Measurements from ENCODE around the gene CEACAM18. TPM values are rescaled to one million over a fixed set of nuclear protein-coding genes. Genes with fewer than 3 reads are reported as not detected.

Gene CEACAM18
- total and polyA plus RNA-seq, 10 of the 15 experiments (the other 5 are each of a cell fraction or from before 2014, with no cell fraction given): not detected

DNA sequence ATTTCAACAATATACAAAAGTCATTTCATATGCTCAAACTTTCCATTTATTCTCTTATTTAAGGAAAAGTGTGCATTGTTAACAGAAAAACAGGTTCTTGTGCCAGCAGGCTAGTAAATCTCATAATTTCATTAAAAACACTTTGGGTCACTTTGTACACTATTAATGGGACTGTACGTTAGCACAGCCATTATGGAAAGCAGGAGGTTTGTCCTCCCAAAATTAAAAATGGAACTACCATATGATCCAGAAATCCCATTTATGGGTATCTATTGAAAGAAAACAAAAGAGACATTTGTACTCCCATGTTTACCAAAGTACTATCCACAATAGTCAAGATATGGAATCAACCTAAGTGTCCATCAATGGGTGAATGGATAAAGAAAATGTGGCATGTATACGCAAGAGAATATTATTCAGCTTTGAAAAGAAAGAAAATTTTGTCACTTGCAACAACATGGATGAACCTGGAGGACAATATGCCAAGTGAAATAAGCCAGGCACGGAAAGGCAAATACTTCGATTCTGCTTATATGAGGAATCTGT is 61.6 kb downstream of the CEACAM18 start:
- TF ChIP-seq MEF2A (IDR thresholded peaks at IDR 0.05; ENCODE audit: insufficient read depth, low read depth, low read length) (no peak), TARDBP (IDR thresholded peaks at IDR 0.05; ENCODE audit: borderline replicate concordance) (no peak), NR2C1 (IDR thresholded peaks at IDR 0.05) (no peak), BCL3 (IDR thresholded peaks at IDR 0.05; ENCODE audit: borderline replicate concordance, insufficient read depth, low read depth, low read length, poor library complexity, severe bottlenecking) (no peak)
- 74% methylated on average over 4 of the region's 4 CpGs for WGBS (ENCODE audit: insufficient coverage, insufficient replicate concordance, low lambda C conversion rate, missing lambda C conversion rate)
- no peaks in the 10 kb centered on the region for H3K9me3 ChIP-seq (replicated peaks; ENCODE audit: control insufficient read depth, insufficient read depth, low read length)
- ChIA-PET SMC1A (ENCODE audit: uncharacterized antibody, unreplicated experiment) (interaction anchor here (0.6 to 1.1 kb wide), 2 partner anchors 47 to 117 kb away, joined by 3 to 4 read pairs; no protein-coding TSS in a partner anchor), CTCF (interaction anchor here (1.7 to 3.0 kb wide), 2 partner anchors 25 to 117 kb away, joined by 3 to 11 read pairs; no protein-coding TSS in a partner anchor), RAD21 (ENCODE audit: unreplicated experiment) (no interaction called here), POLR2A (no interaction called here)
- H3K4me2 ChIP-seq (ENCODE audit: control insufficient read depth, insufficient read depth): no peak overlapping the region
- no peak overlapping the region for H3K4me3 ChIP-seq
- intact Hi-C loops (cut with micrococcal nuclease; ENCODE audit: unreplicated experiment): no loop called here
- no peaks in the 10 kb centered on the region; the same call in 1 of the 2 replicates for H3K4me1 ChIP-seq (ENCODE audit: control insufficient read depth, insufficient read depth, low read length)
- H2AFZ ChIP-seq (ENCODE audit: control insufficient read depth, low read depth, low read length): no peak overlapping the region
- BruUV-seq (replicated peaks): no TSS peak
- no peak overlapping the region for H3K9ac ChIP-seq (ENCODE audit: control insufficient read depth, insufficient read depth, low read length)
- H3K79me2 ChIP-seq (ENCODE audit: control insufficient read depth, insufficient read depth, low read length): no peaks in the 10 kb centered on the region
- H3K27ac ChIP-seq (ENCODE audit: control insufficient read depth, insufficient read depth): no peak overlapping the region
- no peaks in the 10 kb centered on the region for H3K27me3 ChIP-seq (replicated peaks in 1 of 2; ENCODE audit: control insufficient read depth in 2 of 2, insufficient read depth in 2 of 2, low read length in 1 of 2)
- H3K36me3 ChIP-seq (ENCODE audit: control insufficient read depth in 2 of 2, insufficient read depth in 2 of 2, low read length in 1 of 2): no peaks in the 10 kb centered on the region
- FAIRE-seq (no peak), DNase-seq (ENCODE audit: low read depth, low spot score) (no peak), ATAC-seq (no peak)
- in situ Hi-C loops (cut with MboI): no loop called here
- no peaks in the 10 kb centered on the region for H4K20me1 ChIP-seq (ENCODE audit: control insufficient read depth, insufficient read depth)

Small RNA genes within 50 kb of the gene (small RNA-seq; reads per million reads assigned to genes)
- gene AC020914.3 (not detected), gene AC020914.5 (not detected)

Other genes starting within 250 kb of the CEACAM18 start
Only the 7 nearest of the 17 such genes appear.
- not detected in 2 replicates for gene LIM2, start 90.6 kb upstream of the CEACAM18 start, total RNA-seq (2014; rRNA removed)
- not detected in 2 replicates for gene LIM2, start 90.6 kb upstream of the CEACAM18 start, total RNA-seq (2014; rRNA removed; fragmentation: Illumina TruSeq; extraction: Trizol)
- not detected in 2 replicates for gene LIM2, start 90.6 kb upstream of the CEACAM18 start, total RNA-seq (2021)
- not detected in 2 replicates for gene LIM2, start 90.6 kb upstream of the CEACAM18 start, polyA plus RNA-seq (2011; rRNA removed)
- gene LIM2, start 90.6 kb upstream of the CEACAM18 start, polyA plus RNA-seq (2014; fragmentation: Illumina TruSeq; extraction: Trizol): not detected in 2 replicates
- gene LIM2, start 90.6 kb upstream of the CEACAM18 start, polyA plus RNA-seq (2014; fragmentation: Nextera tagmentation; extraction: Ambion mirVana): not detected
- not detected in 2 replicates for gene LIM2, start 90.6 kb upstream of the CEACAM18 start, polyA plus RNA-seq (2014; rRNA removed)
- gene LIM2, start 90.6 kb upstream of the CEACAM18 start, polyA plus RNA-seq (2016; fragmentation: Nextera tagmentation; extraction: Ambion mirVana): not detected
- 0.11 TPM in 1 of 2 replicates, not detected in the other for gene C19orf84, start 87.9 kb upstream of the CEACAM18 start, total RNA-seq (2014; rRNA removed)
- gene C19orf84, start 87.9 kb upstream of the CEACAM18 start, total RNA-seq (2014; rRNA removed; fragmentation: Illumina TruSeq; extraction: Trizol): not detected in 2 replicates
- 0.21 and 0.29 TPM in 2 replicates for gene C19orf84, start 87.9 kb upstream of the CEACAM18 start, total RNA-seq (2021)
- 0.08 TPM in 1 of 2 replicates, not detected in the other for gene C19orf84, start 87.9 kb upstream of the CEACAM18 start, polyA plus RNA-seq (2011; rRNA removed)
- 0.10 and 0.46 TPM in 2 replicates for gene C19orf84, start 87.9 kb upstream of the CEACAM18 start, polyA plus RNA-seq (2014; fragmentation: Illumina TruSeq; extraction: Trizol)
- gene C19orf84, start 87.9 kb upstream of the CEACAM18 start, polyA plus RNA-seq (2014; fragmentation: Nextera tagmentation; extraction: Ambion mirVana): not detected
- gene C19orf84, start 87.9 kb upstream of the CEACAM18 start, polyA plus RNA-seq (2014; rRNA removed): 0.15 TPM in 1 of 2 replicates, not detected in the other
- gene C19orf84, start 87.9 kb upstream of the CEACAM18 start, polyA plus RNA-seq (2016; fragmentation: Nextera tagmentation; extraction: Ambion mirVana): under 1 TPM; 0.09 to 0.35 TPM
- 11.3 and 13.0 TPM in 2 replicates for gene SIGLEC10, start 60.9 kb upstream of the CEACAM18 start, total RNA-seq (2014; rRNA removed)
- gene SIGLEC10, start 60.9 kb upstream of the CEACAM18 start, total RNA-seq (2014; rRNA removed; fragmentation: Illumina TruSeq; extraction: Trizol): 7.0 and 7.7 TPM in 2 replicates
- gene SIGLEC10, start 60.9 kb upstream of the CEACAM18 start, total RNA-seq (2021): 12.2 and 13.3 TPM in 2 replicates
- 1.4 and 2.3 TPM in 2 replicates for gene SIGLEC10, start 60.9 kb upstream of the CEACAM18 start, polyA plus RNA-seq (2011; rRNA removed)
- gene SIGLEC10, start 60.9 kb upstream of the CEACAM18 start, polyA plus RNA-seq (2014; fragmentation: Illumina TruSeq; extraction: Trizol): 13.0 and 16.8 TPM in 2 replicates
- 1 to 10 TPM; 2.5 to 3.0 TPM for gene SIGLEC10, start 60.9 kb upstream of the CEACAM18 start, polyA plus RNA-seq (2014; fragmentation: Nextera tagmentation; extraction: Ambion mirVana)
- 12.9 and 14.8 TPM in 2 replicates for gene SIGLEC10, start 60.9 kb upstream of the CEACAM18 start, polyA plus RNA-seq (2014; rRNA removed)
- gene SIGLEC10, start 60.9 kb upstream of the CEACAM18 start, polyA plus RNA-seq (2016; fragmentation: Nextera tagmentation; extraction: Ambion mirVana): 1 to 10 TPM; 7.5 to 7.9 TPM
- gene SIGLEC8, start 20.1 kb upstream of the CEACAM18 start, total RNA-seq (2014; rRNA removed): not detected in 2 replicates
- not detected in 2 replicates for gene SIGLEC8, start 20.1 kb upstream of the CEACAM18 start, total RNA-seq (2014; rRNA removed; fragmentation: Illumina TruSeq; extraction: Trizol)
- gene SIGLEC8, start 20.1 kb upstream of the CEACAM18 start, total RNA-seq (2021): not detected in 2 replicates
- gene SIGLEC8, start 20.1 kb upstream of the CEACAM18 start, polyA plus RNA-seq (2011; rRNA removed): not detected in 2 replicates
- not detected in 2 replicates for gene SIGLEC8, start 20.1 kb upstream of the CEACAM18 start, polyA plus RNA-seq (2014; fragmentation: Illumina TruSeq; extraction: Trizol)
- gene SIGLEC8, start 20.1 kb upstream of the CEACAM18 start, polyA plus RNA-seq (2014; fragmentation: Nextera tagmentation; extraction: Ambion mirVana): not detected
- gene SIGLEC8, start 20.1 kb upstream of the CEACAM18 start, polyA plus RNA-seq (2014; rRNA removed): not detected in 2 replicates
- gene SIGLEC8, start 20.1 kb upstream of the CEACAM18 start, polyA plus RNA-seq (2016; fragmentation: Nextera tagmentation; extraction: Ambion mirVana): not detected
- gene SIGLEC12, start 23.3 kb downstream of the CEACAM18 start, total RNA-seq (2014; rRNA removed): 0.06 and 0.11 TPM in 2 replicates
- gene SIGLEC12, start 23.3 kb downstream of the CEACAM18 start, total RNA-seq (2014; rRNA removed; fragmentation: Illumina TruSeq; extraction: Trizol): not detected in 2 replicates
- gene SIGLEC12, start 23.3 kb downstream of the CEACAM18 start, total RNA-seq (2021): 0.29 TPM in 1 of 2 replicates, not detected in the other
- 0.03 TPM in 1 of 2 replicates, not detected in the other for gene SIGLEC12, start 23.3 kb downstream of the CEACAM18 start, polyA plus RNA-seq (2011; rRNA removed)
- gene SIGLEC12, start 23.3 kb downstream of the CEACAM18 start, polyA plus RNA-seq (2014; fragmentation: Illumina TruSeq; extraction: Trizol): 0.09 TPM in 1 of 2 replicates, not detected in the other
- not detected for gene SIGLEC12, start 23.3 kb downstream of the CEACAM18 start, polyA plus RNA-seq (2014; fragmentation: Nextera tagmentation; extraction: Ambion mirVana)
- 0.06 and 0.11 TPM in 2 replicates for gene SIGLEC12, start 23.3 kb downstream of the CEACAM18 start, polyA plus RNA-seq (2014; rRNA removed)
- under 1 TPM in 1 of 2 experiments, not detected in 1; 0.18 TPM for gene SIGLEC12, start 23.3 kb downstream of the CEACAM18 start, polyA plus RNA-seq (2016; fragmentation: Nextera tagmentation; extraction: Ambion mirVana)
- 0.34 and 0.54 TPM in 2 replicates for gene SIGLEC6, start 53.1 kb downstream of the CEACAM18 start, total RNA-seq (2014; rRNA removed)
- gene SIGLEC6, start 53.1 kb downstream of the CEACAM18 start, total RNA-seq (2014; rRNA removed; fragmentation: Illumina TruSeq; extraction: Trizol): 0.40 and 0.64 TPM in 2 replicates
- 0.31 and 0.45 TPM in 2 replicates for gene SIGLEC6, start 53.1 kb downstream of the CEACAM18 start, total RNA-seq (2021)
- 0.08 TPM in 1 of 2 replicates, not detected in the other for gene SIGLEC6, start 53.1 kb downstream of the CEACAM18 start, polyA plus RNA-seq (2011; rRNA removed)
- 0.10 and 0.14 TPM in 2 replicates for gene SIGLEC6, start 53.1 kb downstream of the CEACAM18 start, polyA plus RNA-seq (2014; fragmentation: Illumina TruSeq; extraction: Trizol)
- under 1 TPM in 1 of 2 experiments, not detected in 1; 0.13 TPM for gene SIGLEC6, start 53.1 kb downstream of the CEACAM18 start, polyA plus RNA-seq (2014; fragmentation: Nextera tagmentation; extraction: Ambion mirVana)
- 0.31 and 0.38 TPM in 2 replicates for gene SIGLEC6, start 53.1 kb downstream of the CEACAM18 start, polyA plus RNA-seq (2014; rRNA removed)
- under 1 TPM in 1 of 2 experiments, not detected in 1; 0.23 TPM for gene SIGLEC6, start 53.1 kb downstream of the CEACAM18 start, polyA plus RNA-seq (2016; fragmentation: Nextera tagmentation; extraction: Ambion mirVana)
- 3.3 and 4.0 TPM in 2 replicates for gene ZNF175, start 92.7 kb downstream of the CEACAM18 start, total RNA-seq (2014; rRNA removed)
- 7.0 and 7.1 TPM in 2 replicates for gene ZNF175, start 92.7 kb downstream of the CEACAM18 start, total RNA-seq (2014; rRNA removed; fragmentation: Illumina TruSeq; extraction: Trizol)
- gene ZNF175, start 92.7 kb downstream of the CEACAM18 start, total RNA-seq (2021): 12.0 and 12.8 TPM in 2 replicates
- 9.0 and 12.9 TPM in 2 replicates for gene ZNF175, start 92.7 kb downstream of the CEACAM18 start, polyA plus RNA-seq (2011; rRNA removed)
- 9.9 and 10.4 TPM in 2 replicates for gene ZNF175, start 92.7 kb downstream of the CEACAM18 start, polyA plus RNA-seq (2014; fragmentation: Illumina TruSeq; extraction: Trizol)
- 1 to 10 TPM; 1.5 to 1.8 TPM for gene ZNF175, start 92.7 kb downstream of the CEACAM18 start, polyA plus RNA-seq (2014; fragmentation: Nextera tagmentation; extraction: Ambion mirVana)
- gene ZNF175, start 92.7 kb downstream of the CEACAM18 start, polyA plus RNA-seq (2014; rRNA removed): 4.8 TPM in 2 replicates
- 1 to 10 TPM; 1.9 to 2.1 TPM for gene ZNF175, start 92.7 kb downstream of the CEACAM18 start, polyA plus RNA-seq (2016; fragmentation: Nextera tagmentation; extraction: Ambion mirVana)

All from GM12878 (cell line).